Progenitor cell of endocrine pancreas (in vitro differentiated cells): ENCODE measurements around the gene XPNPEP3. TPM values are rescaled to one million over a fixed set of nuclear protein-coding genes. Genes with fewer than 3 reads are reported as not detected.

ENCODE experiments used
- DNase-seq: peaks from one replicate; pipeline ENCODE4 v3.0.0; 2021; ENCODE audit warnings: low spot score; ENCODE audit not compliant: unreplicated experiment
- H3K27ac Mint-ChIP-seq: 2 replicates; pipeline ENCODE4 v1.8.0; 2021; ENCODE audit warnings: mild to moderate bottlenecking, moderate library complexity, mixed read lengths
- H3K27me3 Mint-ChIP-seq: 2 replicates; pipeline ENCODE4 v1.8.0; 2021; ENCODE audit warnings: mixed read lengths
- H3K36me3 Mint-ChIP-seq: 2 replicates; pipeline ENCODE4 v1.8.0; 2022; ENCODE audit warnings: mixed read lengths; ENCODE audit not compliant: insufficient read depth
- H3K4me1 Mint-ChIP-seq: 2 replicates; pipeline ENCODE4 v1.8.0; 2021; ENCODE audit warnings: low read depth, mixed read lengths
- H3K4me3 Mint-ChIP-seq: 2 replicates; pipeline ENCODE4 v1.8.0; 2021; ENCODE audit warnings: low read depth, mild to moderate bottlenecking, moderate library complexity, mixed read lengths
- H3K9me3 Mint-ChIP-seq: 2 replicates; pipeline ENCODE4 v1.8.0; 2021; ENCODE audit warnings: low read depth, mixed read lengths
- CTCF ChIP-seq: fragments of 200-600 bp; sonication (generic); IDR thresholded peaks from one replicate; pipeline ENCODE4 v1.5.0; 2021; ENCODE audit warnings: antibody characterized with exemption, mild to moderate bottlenecking; ENCODE audit not compliant: unreplicated experiment
- total RNA-seq: library from RNA; stranded (reverse); gene quantifications from 2 replicates; pipeline ENCODE4 v1.2.1, GENCODE V29; 2021

Gene XPNPEP3
- total RNA-seq, 1 donor from 2014 or later: 23.1 TPM

GRCh38 chr22:40957601-40958000 lies 100.7 kb downstream of the XPNPEP3 start:
- no peak for DNase-seq
- H3K4me1 Mint-ChIP-seq: peaks cover 5% of the 10 kb centered on the region
- no peaks in the 10 kb centered on the region for H3K27me3 Mint-ChIP-seq
- no peak overlapping the region for H3K4me3 Mint-ChIP-seq
- no peaks in the 10 kb centered on the region for H3K9me3 Mint-ChIP-seq
- no peak for TF ChIP-seq CTCF
- peaks cover 14% of the 10 kb centered on the region for H3K36me3 Mint-ChIP-seq
- no peak overlapping the region for H3K27ac Mint-ChIP-seq

- Mint-ChIP-seq H3K4me1 (peaks cover 4% of the 10 kb centered on the region), H3K36me3 (peaks cover 14% of the 10 kb centered on the region), H3K4me3 (no peak overlapping the region), H3K9me3 (no peaks in the 10 kb centered on the region), H3K27ac (no peak overlapping the region), H3K27me3 (no peaks in the 10 kb centered on the region)
- DNase-seq: no peak
- no peak for TF ChIP-seq CTCF
These were observed 101.4 kb downstream of the XPNPEP3 start for GRCh38 chr22:40958299-40958698.

GRCh38 chr22:40960145-40960544 lies 103.2 kb downstream of the XPNPEP3 start:
- TF ChIP-seq CTCF: no peak
- Mint-ChIP-seq H3K4me3 (no peak overlapping the region), H3K9me3 (no peaks in the 10 kb centered on the region), H3K27me3 (no peaks in the 10 kb centered on the region), H3K4me1 (no peaks in the 10 kb centered on the region), H3K36me3 (peaks cover 18% of the 10 kb centered on the region), H3K27ac (peak overlapping the region; percentile 54)
- DNase-seq: no peak

- Mint-ChIP-seq H3K27me3 (no peaks in the 10 kb centered on the region), H3K36me3 (peaks cover 20% of the 10 kb centered on the region), H3K4me1 (peaks cover 3% of the 10 kb centered on the region), H3K9me3 (no peaks in the 10 kb centered on the region), H3K27ac (no peak overlapping the region), H3K4me3 (no peak overlapping the region)
- no peak for DNase-seq
- no peak for TF ChIP-seq CTCF
These were observed 109.2 kb downstream of the XPNPEP3 start for GRCh38 chr22:40965936-40966725.

- Mint-ChIP-seq H3K27me3 (no peaks in the 10 kb centered on the region), H3K36me3 (peaks cover 20% of the 10 kb centered on the region), H3K4me1 (peaks cover 3% of the 10 kb centered on the region), H3K9me3 (no peaks in the 10 kb centered on the region), H3K27ac (no peak overlapping the region), H3K4me3 (no peak overlapping the region)
- TF ChIP-seq CTCF: no peak
- DNase-seq: no peak
These were observed 109.8 kb downstream of the XPNPEP3 start for GRCh38 chr22:40966726-40967085.
